Esophagus squamous epithelium (tissue), 5 donors: ENCODE results near the gene AFAP1L1. TPM values are rescaled to one million over a fixed set of nuclear protein-coding genes. Genes with fewer than 3 reads are reported as not detected.

Experiments used
- DNase-seq: peaks from one replicate; lab custom pipeline; 2025; lab: John Stamatoyannopoulos, UW
- H3K27ac ChIP-seq, 4 donors: fragments of 200-600 bp; sonication (generic); one replicate each; pipeline ENCODE4 v1.5.1; 2016 to 2019; ENCODE audit warnings: mild to moderate bottlenecking in 1 of 4
- H3K27me3 ChIP-seq, 4 donors: fragments of 200-600 bp; sonication (generic); 1 replicate in 3 of 4; 2 replicates in 1 of 4; pipeline versions ENCODE4 v1.5.1 to v1.6.0; 2017 to 2021; ENCODE audit warnings: antibody characterized with exemption in 1 of 4
- H3K36me3 ChIP-seq, 3 donors: fragments of 200-600 bp; sonication (generic); one replicate each; pipeline ENCODE4 v1.5.1; 2016 to 2019
- H3K4me1 ChIP-seq, 3 donors: fragments of 200-600 bp; sonication (generic); one replicate each; pipeline ENCODE4 v1.5.1; 2017 to 2019
- H3K4me3 ChIP-seq, 4 donors: fragments of 200-600 bp; sonication (generic); 1 replicate in 3 of 4; 2 replicates in 1 of 4; pipeline ENCODE4 v1.5.1; 2016 to 2019; ENCODE audit warnings: mild to moderate bottlenecking in 2 of 4, moderate library complexity in 1 of 4
- H3K9me3 ChIP-seq, 3 donors: fragments of 200-600 bp; sonication (generic); one replicate each; pipeline ENCODE4 v1.5.1; 2016 to 2019
- CTCF ChIP-seq, 6 experiments: fragments of 450-650 bp in 4 of 6; fragments of 200-600 bp in 2 of 6; sonication (generic) in 2 of 6; IDR thresholded peaks; one replicate each; pipeline ENCODE4 v1.5.1; 2016 to 2019; ENCODE audit warnings: antibody characterized with exemption in 6 of 6, mild to moderate bottlenecking in 4 of 6, moderate library complexity in 4 of 6
- POLR2A ChIP-seq, 4 donors: fragments of 450-650 bp; IDR thresholded peaks; one replicate each; pipeline ENCODE4 v1.6.1; 2017; ENCODE audit warnings: antibody characterized with exemption in 4 of 4, mild to moderate bottlenecking in 4 of 4, moderate library complexity in 3 of 4
- WGBS, 2 donors: methylation state at CpG; one replicate each; pipeline ENCODE4 v1.1.5; 2018; 5-methylcytosine and 5-hydroxymethylcytosine counted together
- intact Hi-C: fragments of 100-400 bp; cut with DNase I; formaldehyde crosslinking; loops from one replicate; pipeline ENCODE4 v1.15.0; 2022
- total RNA-seq, 4 donors: library from RNA; depleted of rRNA; stranded (reverse); fragments of >200 nt; gene quantifications; one replicate each; pipeline ENCODE4 v1.1.0, GENCODE V29; 2016
- donor health status: DM: yes; HTN: yes; CAD: no.

AFAP1L1 gene
- total RNA-seq, 4 donors from 2014 or later, result 2.8 to 14.5 (median 8.7) TPM

GRCh38 chr5:149273237-149273636 is 1.6 kb downstream of the AFAP1L1 start:
- Histone ChIP-seq H3K9me3 (peaks cover 0 to 10% (median 0%) of the 10 kb centered on the region in 3 donors), H3K4me3 (peak overlapping the region in 3 of 4 donors; percentile 72 to 90 (median 77)), H3K36me3 (no peaks in the 10 kb centered on the region), H3K27me3 (no peaks in the 10 kb centered on the region), H3K4me1 (peaks cover 9 to 54% (median 17%) of the 10 kb centered on the region in 3 donors), H3K27ac (peak overlapping the region; percentile 74 to 90 (median 83))
- DNase-seq, result no peak
- no peak for TF ChIP-seq CTCF (IDR thresholded peaks at IDR 0.05)
- no peak for TF ChIP-seq POLR2A (IDR thresholded peaks at IDR 0.05)
- 80 to 85% methylated on average over 2 of the region's 5 CpGs for WGBS, 2 donors
- intact Hi-C loops, result no loop called here

DNA sequence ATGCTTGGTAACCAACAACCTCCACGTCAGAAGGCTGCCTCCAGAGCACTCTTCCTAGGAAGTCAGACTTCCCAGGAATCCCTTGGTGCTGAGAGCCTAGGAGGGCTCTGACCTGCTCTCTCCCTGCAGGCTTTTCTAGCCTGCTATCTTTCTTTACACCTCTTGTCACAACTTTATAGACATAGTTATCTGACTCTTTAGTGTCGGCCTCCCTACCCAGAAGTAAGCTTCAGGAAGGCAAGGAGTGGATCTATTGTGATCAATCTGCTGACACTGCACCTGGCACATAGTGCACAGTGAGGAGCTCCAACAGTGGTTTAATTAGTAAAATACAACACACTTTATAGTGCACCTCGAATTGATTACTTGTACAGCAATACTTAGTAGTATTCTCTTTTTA is 2.3 kb downstream of the AFAP1L1 start:
- H3K4me3 ChIP-seq, result no peak overlapping the region
- no peak for TF ChIP-seq CTCF (IDR thresholded peaks at IDR 0.05)
- no peak for TF ChIP-seq POLR2A (IDR thresholded peaks at IDR 0.05)
- peaks cover 0 to 3% (median 0%) of the 10 kb centered on the region in 3 donors for H3K9me3 ChIP-seq
- DNase-seq, result no peak
- no peaks in the 10 kb centered on the region for H3K36me3 ChIP-seq
- intact Hi-C loops, result no loop called here
- peak overlapping the region in 3 of 4 donors; percentile 78 to 90 (median 88) for H3K27ac ChIP-seq
- WGBS, 2 donors, result 55 to 76% methylated on average over 3 of the region's 3 CpGs
- H3K27me3 ChIP-seq, result no peaks in the 10 kb centered on the region
- H3K4me1 ChIP-seq, result peaks cover 9 to 56% (median 17%) of the 10 kb centered on the region in 3 donors

- Histone ChIP-seq H3K36me3 (no peaks in the 10 kb centered on the region), H3K27ac (no peak overlapping the region), H3K9me3 (no peaks in the 10 kb centered on the region), H3K4me3 (no peak overlapping the region), H3K4me1 (peaks cover 9 to 64% (median 17%) of the 10 kb centered on the region in 3 donors), H3K27me3 (no peaks in the 10 kb centered on the region)
- DNase-seq, result no peak
- intact Hi-C loops, result no loop called here
- whole genome bisulfite sequencing, 2 donors, result 64 to 89% methylated on average over 1 of the region's 1 CpG
- TF ChIP-seq CTCF (IDR thresholded peaks at IDR 0.05) (no peak), POLR2A (IDR thresholded peaks at IDR 0.05) (no peak)
These were observed 3.3 kb downstream of the AFAP1L1 start for GRCh38 chr5:149274939-149275338.

- H3K36me3 ChIP-seq, result no peaks in the 10 kb centered on the region
- WGBS, 2 donors, result 63 to 64% methylated on average over 4 of the region's 4 CpGs
- TF ChIP-seq CTCF (IDR thresholded peaks at IDR 0.05), result no peak
- TF ChIP-seq POLR2A (IDR thresholded peaks at IDR 0.05), result no peak
- no peak overlapping the region for H3K4me3 ChIP-seq
- H3K27me3 ChIP-seq, result no peaks in the 10 kb centered on the region
- intact Hi-C loops, result no loop called here
- DNase-seq, result no peak
- peak overlapping the region in 3 of 4 donors; percentile 18 to 69 (median 63) for H3K27ac ChIP-seq
- no peaks in the 10 kb centered on the region for H3K9me3 ChIP-seq
- H3K4me1 ChIP-seq, result peaks cover 7 to 51% (median 9%) of the 10 kb centered on the region in 3 donors
These were observed 6.1 kb downstream of the AFAP1L1 start for GRCh38 chr5:149277801-149278200.

- Histone ChIP-seq H3K27ac (peak overlapping the region in 3 of 4 donors; percentile 18 to 69 (median 63)), H3K4me1 (peaks cover 3 to 50% (median 5%) of the 10 kb centered on the region in 3 donors), H3K27me3 (no peaks in the 10 kb centered on the region), H3K4me3 (no peak overlapping the region), H3K9me3 (no peaks in the 10 kb centered on the region), H3K36me3 (no peaks in the 10 kb centered on the region)
- TF ChIP-seq POLR2A (IDR thresholded peaks at IDR 0.05) (no peak), CTCF (IDR thresholded peaks at IDR 0.05) (no peak)
- WGBS, 2 donors, result 66 to 82% methylated on average over 5 of the region's 5 CpGs
- no peak for DNase-seq
- intact Hi-C loops, result no loop called here
These were observed 7.0 kb downstream of the AFAP1L1 start for GRCh38 chr5:149278451-149279210.
